GM19238 (cell line): ENCODE measurements around the gene SYNM.

Source experiments
- DNase-seq: peaks from one replicate; pipeline ENCODE4 v3.0.0; 2011; ENCODE audit warnings: low spot score; ENCODE audit not compliant: insufficient read length

SYNM gene

DNA sequence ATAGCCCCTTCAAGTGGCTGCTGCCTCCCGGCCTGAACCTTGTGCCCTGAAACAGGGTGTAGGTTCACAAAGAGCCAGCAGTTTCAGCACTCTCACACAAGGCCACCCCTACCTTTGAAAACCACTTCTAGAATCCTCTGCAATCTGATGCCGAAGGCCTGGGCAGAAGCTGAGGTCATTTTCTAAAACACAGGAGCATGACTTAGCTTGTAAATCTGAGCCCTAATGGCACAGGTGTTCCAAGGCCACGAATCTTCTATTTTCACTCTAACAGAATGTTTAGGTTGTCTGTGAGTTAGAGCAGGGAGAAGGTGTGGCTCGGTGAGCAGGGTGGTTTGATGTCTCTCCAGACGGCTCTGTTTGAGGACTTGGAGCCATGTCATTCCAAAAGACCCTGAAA is 62.3 kb downstream of the SYNM start:
- DNase-seq, result no peak

DNA sequence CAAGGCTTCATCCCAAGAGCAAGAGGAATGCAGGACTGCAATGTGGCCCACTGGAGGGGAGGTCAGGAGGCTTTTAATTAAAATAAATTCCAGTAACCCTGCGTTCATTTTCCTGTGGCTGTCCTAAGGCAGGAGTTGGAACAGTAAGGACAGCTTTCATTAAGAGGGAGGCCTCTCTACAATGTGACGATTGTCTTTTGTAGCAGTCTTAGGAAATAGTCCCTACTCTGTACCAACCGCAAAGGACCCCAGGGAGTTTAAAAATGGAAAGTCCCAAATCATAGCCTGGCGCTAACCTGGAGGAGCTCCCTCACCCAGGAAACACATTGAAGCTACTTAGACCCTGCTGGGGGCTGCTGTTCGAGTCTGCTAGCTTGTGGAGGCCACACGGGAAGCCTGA is 62.8 kb downstream of the SYNM start:
- no peak for DNase-seq

DNA sequence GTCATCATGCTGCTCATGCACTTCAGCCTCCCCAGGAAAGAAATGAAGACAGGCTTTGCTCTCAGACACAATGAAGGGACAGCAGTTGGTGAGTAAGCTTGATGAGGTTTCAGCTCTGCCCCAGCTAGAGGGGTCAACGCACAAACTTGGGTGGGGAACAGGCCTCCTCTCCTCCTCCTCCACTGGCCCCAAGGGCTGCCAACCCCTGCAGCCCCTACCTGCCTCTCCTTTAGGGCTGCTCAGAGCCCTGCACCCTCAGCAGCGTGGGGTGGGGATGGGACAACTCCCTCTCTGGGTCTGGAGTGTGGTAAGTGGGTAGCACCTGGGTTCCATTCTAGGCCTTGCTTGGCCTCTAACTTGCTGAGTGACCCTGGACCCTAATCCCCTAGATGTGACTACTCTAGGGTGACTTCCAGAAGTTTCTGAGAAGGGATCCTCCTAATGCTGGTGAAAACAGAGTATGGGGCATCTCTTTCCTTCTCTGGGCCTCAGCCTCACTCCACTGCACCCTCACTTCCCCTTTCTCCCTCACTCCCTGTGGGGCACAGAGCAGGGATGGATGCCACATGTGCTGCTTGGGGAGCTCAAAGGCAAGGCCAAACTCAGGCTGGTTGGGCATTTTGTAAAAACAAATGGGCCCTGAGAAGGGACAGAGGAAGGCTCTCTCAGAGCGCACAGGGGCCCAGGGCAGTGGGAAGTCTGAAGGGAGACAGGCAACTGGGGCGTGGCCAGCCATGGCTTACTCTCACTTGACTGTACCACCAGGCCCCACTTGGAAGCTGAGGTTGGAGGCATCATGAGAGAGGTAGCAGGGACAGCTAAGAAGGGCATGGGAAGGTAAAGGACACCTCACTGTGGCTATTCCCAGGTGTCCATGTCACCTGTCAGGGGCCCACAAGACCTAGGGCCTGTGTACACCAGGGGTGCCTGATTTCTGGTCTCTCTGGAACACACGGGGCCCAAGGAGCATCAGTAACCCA is 64.0 kb downstream of the SYNM start:
- DNase-seq, result no peak

- no peak for DNase-seq
Measured at GRCh38 chr15:99169769-99170311, 65.0 kb downstream of the SYNM start.

GRCh38 chr15:99170476-99171065 is 65.7 kb downstream of the SYNM start:
- no peak for DNase-seq

DNA sequence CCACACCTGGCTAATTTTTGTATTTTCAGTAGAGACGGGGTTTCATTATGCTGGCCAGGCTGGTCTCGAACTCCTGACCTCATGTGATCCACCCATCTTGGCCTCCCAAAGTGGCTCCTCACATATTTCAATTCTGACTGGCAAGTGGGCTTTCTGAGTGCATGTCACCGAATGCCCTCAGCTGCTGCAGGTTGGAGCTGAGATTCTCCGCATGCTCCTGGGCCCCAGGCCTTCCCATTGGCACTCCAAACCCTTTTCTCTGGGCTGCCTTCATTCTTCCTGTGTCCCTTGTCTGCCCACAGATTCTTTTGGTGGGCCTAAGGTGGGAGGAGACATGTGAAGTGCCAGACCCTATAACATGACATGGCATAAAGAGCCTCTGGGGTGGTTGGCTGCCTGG is 67.3 kb downstream of the SYNM start:
- DNase-seq, result no peak

- DNase-seq, result no peak
Measured at GRCh38 chr15:99172989-99173388, 68.1 kb downstream of the SYNM start.

- DNase-seq, result no peak
Measured at GRCh38 chr15:99174567-99175395, 69.9 kb downstream of the SYNM start.

- DNase-seq, result no peak
Measured at GRCh38 chr15:99176757-99177156, 71.9 kb downstream of the SYNM start.

GRCh38 chr15:99177679-99178078 is 72.8 kb downstream of the SYNM start:
- no peak for DNase-seq

DNA sequence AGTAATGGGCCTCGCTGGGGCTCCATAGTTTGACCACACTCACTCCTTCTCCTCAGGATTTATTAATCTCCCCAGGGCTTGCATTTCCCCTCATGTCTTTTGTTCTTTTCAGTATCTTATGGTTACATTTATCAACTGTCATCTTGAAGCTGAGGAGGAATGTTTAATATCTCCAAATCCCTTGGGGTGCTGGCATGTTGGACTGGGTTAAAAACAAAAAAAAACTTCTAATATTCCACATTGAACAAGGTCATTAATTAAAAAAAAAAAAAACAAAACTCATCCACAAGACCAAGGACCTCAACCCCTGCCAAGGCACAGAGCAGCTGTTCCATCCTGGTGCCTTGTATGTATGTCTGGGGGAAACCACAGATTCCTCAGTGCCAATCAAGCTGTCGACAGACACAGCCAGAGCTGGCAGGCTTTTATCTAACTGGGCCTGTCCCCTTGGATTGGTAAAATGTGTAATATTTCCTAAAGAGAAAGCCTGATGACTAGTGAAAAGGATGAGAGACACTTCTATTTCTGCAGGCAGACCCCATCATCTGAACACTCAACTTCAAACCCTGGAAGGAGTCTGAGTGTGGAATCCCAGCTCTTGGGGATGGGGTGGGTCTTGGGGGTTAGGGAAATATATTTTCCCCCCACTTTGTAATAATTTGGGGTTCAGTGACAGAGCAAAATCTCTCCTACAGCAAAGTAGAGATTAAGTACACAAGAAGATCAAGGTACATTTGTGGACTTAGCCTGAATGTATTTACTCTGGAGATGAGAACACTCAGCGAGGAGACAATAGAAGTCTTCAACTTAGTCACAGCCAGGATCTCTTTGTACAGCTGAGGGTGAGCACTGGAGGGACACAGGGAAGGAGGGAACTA is 75.4 kb downstream of the SYNM start:
- DNase-seq, result no peak

- DNase-seq, result no peak
Measured at GRCh38 chr15:99180964-99181306, 76.1 kb downstream of the SYNM start.

DNA sequence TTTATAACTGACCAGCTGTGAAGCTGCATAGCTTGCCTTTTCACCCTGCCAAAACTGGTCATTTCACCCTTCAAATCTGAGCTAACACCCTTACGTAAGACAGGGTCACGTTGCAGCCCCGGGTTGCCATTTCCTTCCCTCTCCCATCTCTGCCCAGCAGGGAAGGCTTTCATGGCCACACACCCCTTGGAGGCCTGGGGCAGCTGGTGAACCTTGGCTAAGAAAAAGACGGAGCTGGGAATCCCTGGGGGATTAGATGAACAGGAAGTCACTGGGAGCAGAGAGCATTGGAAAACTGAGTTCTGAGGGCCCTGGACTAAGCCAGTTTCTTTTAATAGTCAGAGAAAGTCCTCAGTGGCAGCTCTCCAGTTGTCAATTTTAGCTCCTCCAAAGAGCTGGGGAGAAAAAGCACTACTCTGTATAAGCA is 76.7 kb downstream of the SYNM start:
- DNase-seq, result no peak

- no peak for DNase-seq
Measured at GRCh38 chr15:99182791-99183190, 77.9 kb downstream of the SYNM start.
